Measurements from ENCODE around the gene DEPDC5. TPM values are rescaled to one million over a fixed set of nuclear protein-coding genes. Genes with fewer than 3 reads are reported as not detected.

Gene DEPDC5
- total RNA-seq, 1 experiment from 2014 or later, result 40.2 TPM

- DNase-seq, result no peak
- Histone ChIP-seq H3K36me3 (ENCODE audit: insufficient read depth, low read length) (peaks cover 7% of the 10 kb centered on the region; the same call in 1 of the 2 replicates), H3K79me2 (ENCODE audit: low read length) (peaks cover 73% of the 10 kb centered on the region)
Observed at GRCh38 chr22:31730344-31730711, 23.5 kb upstream of the DEPDC5 start.

DNA sequence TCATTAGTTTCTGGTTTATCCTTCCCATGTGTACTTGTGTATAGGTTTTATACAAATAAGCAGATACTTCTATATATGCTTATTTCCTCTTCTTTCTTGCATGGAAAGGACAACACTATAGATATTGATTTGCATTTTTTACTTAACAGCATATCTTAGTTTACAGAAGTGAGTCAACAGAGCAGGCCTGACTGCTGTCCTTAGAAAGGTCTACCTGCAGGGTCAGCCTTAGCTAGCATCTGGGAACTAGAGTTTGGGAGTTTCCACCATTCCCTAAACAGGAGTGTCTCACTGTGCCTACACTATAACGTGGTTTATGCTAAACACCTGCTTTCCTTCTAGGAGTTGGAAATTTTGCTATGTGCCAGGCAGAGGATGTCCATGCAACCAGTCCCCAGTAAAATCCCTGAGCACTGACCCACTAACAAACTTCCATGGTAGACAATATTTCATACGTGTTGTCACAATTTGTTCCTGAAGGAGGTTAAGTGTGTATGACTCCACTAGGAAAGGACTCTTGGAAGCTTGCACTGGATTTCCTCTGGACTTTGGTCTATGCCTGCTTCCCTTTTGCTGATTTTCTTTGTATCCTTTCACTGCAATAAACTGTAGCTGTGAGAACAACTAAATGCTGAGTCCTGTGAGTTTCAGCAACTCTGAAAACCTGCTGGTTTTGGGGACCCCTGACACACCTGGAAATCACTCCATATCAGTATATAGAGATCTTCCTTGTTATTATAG, 21.6 kb upstream of the DEPDC5 start:
- no peak for DNase-seq
- Histone ChIP-seq H3K9ac (ENCODE audit: low read length) (no peak overlapping the region), H3K27ac (ENCODE audit: low read length) (no peak overlapping the region), H3K36me3 (ENCODE audit: insufficient read depth, low read length) (peaks cover 7% of the 10 kb centered on the region; the same call in 1 of the 2 replicates), H3K4me2 (ENCODE audit: low read depth, low read length, poor library complexity, severe bottlenecking) (no peak overlapping the region), H3K9me2 (replicated peaks; ENCODE audit: insufficient read depth, low read length) (no peaks in the 10 kb centered on the region), H3K4me1 (ENCODE audit: low read length) (no peaks in the 10 kb centered on the region), H4K20me1 (ENCODE audit: insufficient read depth, low read depth, low read length) (no peaks in the 10 kb centered on the region; the same call in 1 of the 2 replicates), H2AFZ (ENCODE audit: low read length) (no peak overlapping the region), H3K9me3 (ENCODE audit: low read length) (no peaks in the 10 kb centered on the region), H3K27me3 (ENCODE audit: low read length) (no peaks in the 10 kb centered on the region), H3K79me2 (ENCODE audit: low read length) (peaks cover 79% of the 10 kb centered on the region), H3K4me3 (ENCODE audit: low read length) (no peak overlapping the region)

More at GRCh38 chr22:31730344-31730711, 23.5 kb upstream of the DEPDC5 start:
- H4K20me1 ChIP-seq (ENCODE audit: insufficient read depth, low read depth, low read length), result no peaks in the 10 kb centered on the region
- no peak overlapping the region for H3K27ac ChIP-seq (ENCODE audit: low read length)
- no peak overlapping the region for H3K4me3 ChIP-seq (ENCODE audit: low read length)
- H3K4me2 ChIP-seq (ENCODE audit: low read depth, low read length, poor library complexity, severe bottlenecking), result no peak overlapping the region
- H3K4me1 ChIP-seq (ENCODE audit: low read length), result no peaks in the 10 kb centered on the region
- no peak overlapping the region for H3K9ac ChIP-seq (ENCODE audit: low read length)
- H3K27me3 ChIP-seq (ENCODE audit: low read length), result no peaks in the 10 kb centered on the region
- H3K9me3 ChIP-seq (ENCODE audit: low read length), result no peaks in the 10 kb centered on the region
- H2AFZ ChIP-seq (ENCODE audit: low read length), result no peak overlapping the region
- no peaks in the 10 kb centered on the region for H3K9me2 ChIP-seq (replicated peaks; ENCODE audit: insufficient read depth, low read length)

DNA sequence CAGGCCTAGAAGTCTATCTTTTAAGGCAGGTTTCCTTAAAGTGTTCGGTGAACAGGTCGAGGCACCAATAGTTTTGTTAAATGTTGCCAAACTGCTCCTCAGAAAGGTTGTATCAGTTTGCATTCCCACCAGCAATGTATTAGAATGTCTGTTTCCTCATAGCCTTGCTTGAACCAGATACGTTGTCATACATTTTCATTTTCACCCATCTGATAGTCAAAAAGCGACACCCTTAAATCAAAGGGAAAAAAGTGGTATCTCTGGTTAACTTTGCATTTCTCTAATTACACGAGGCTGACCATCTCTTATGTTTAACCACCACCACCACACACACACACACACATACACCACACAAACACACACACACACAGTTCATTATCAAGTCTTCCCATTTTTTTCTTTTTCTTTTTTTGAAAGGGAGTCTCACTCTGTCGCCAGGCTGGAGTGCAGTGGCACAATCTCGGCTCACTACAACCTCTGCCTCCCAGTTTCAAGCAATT, 20.2 kb upstream of the DEPDC5 start:
- no peaks in the 10 kb centered on the region; the same call in 1 of the 2 replicates for H4K20me1 ChIP-seq (ENCODE audit: insufficient read depth, low read depth, low read length)
- H2AFZ ChIP-seq (ENCODE audit: low read length), result no peak overlapping the region

GRCh38 chr22:31734512-31734911, 19.3 kb upstream of the DEPDC5 start:
- Histone ChIP-seq H3K79me2 (ENCODE audit: low read length) (peaks cover 87% of the 10 kb centered on the region), H3K9me2 (replicated peaks; ENCODE audit: insufficient read depth, low read length) (no peaks in the 10 kb centered on the region), H3K4me2 (ENCODE audit: low read depth, low read length, poor library complexity, severe bottlenecking) (no peak overlapping the region), H3K4me3 (ENCODE audit: low read length) (no peak overlapping the region), H3K27me3 (ENCODE audit: low read length) (no peaks in the 10 kb centered on the region), H4K20me1 (ENCODE audit: insufficient read depth, low read depth, low read length) (no peaks in the 10 kb centered on the region; the same call in 1 of the 2 replicates), H3K4me1 (ENCODE audit: low read length) (no peaks in the 10 kb centered on the region), H2AFZ (ENCODE audit: low read length) (no peak overlapping the region), H3K9me3 (ENCODE audit: low read length) (no peaks in the 10 kb centered on the region), H3K9ac (ENCODE audit: low read length) (no peak overlapping the region), H3K27ac (ENCODE audit: low read length) (no peak overlapping the region), H3K36me3 (ENCODE audit: insufficient read depth, low read length) (peaks cover 17% of the 10 kb centered on the region; the same call in 1 of the 2 replicates)
- no peak for DNase-seq

More for the DNA sequence above, 20.2 kb upstream of the DEPDC5 start:
- Histone ChIP-seq H3K27ac (ENCODE audit: low read length) (no peak overlapping the region), H3K4me1 (ENCODE audit: low read length) (no peaks in the 10 kb centered on the region), H3K9me2 (replicated peaks; ENCODE audit: insufficient read depth, low read length) (no peaks in the 10 kb centered on the region), H3K79me2 (ENCODE audit: low read length) (peaks cover 86% of the 10 kb centered on the region), H3K36me3 (ENCODE audit: insufficient read depth, low read length) (peaks cover 10% of the 10 kb centered on the region; the same call in 1 of the 2 replicates), H3K4me2 (ENCODE audit: low read depth, low read length, poor library complexity, severe bottlenecking) (no peak overlapping the region), H3K4me3 (ENCODE audit: low read length) (no peak overlapping the region), H3K9me3 (ENCODE audit: low read length) (no peaks in the 10 kb centered on the region), H3K27me3 (ENCODE audit: low read length) (no peaks in the 10 kb centered on the region), H3K9ac (ENCODE audit: low read length) (no peak overlapping the region)
- no peak for DNase-seq

GRCh38 chr22:31736458-31736857, 17.4 kb upstream of the DEPDC5 start:
- Histone ChIP-seq H3K36me3 (ENCODE audit: insufficient read depth, low read length) (peaks cover 18% of the 10 kb centered on the region; the same call in 1 of the 2 replicates), H3K27ac (ENCODE audit: low read length) (no peak overlapping the region), H3K9me3 (ENCODE audit: low read length) (no peaks in the 10 kb centered on the region), H4K20me1 (ENCODE audit: insufficient read depth, low read depth, low read length) (no peaks in the 10 kb centered on the region; the same call in 1 of the 2 replicates), H3K4me2 (ENCODE audit: low read depth, low read length, poor library complexity, severe bottlenecking) (no peak overlapping the region), H3K9ac (ENCODE audit: low read length) (no peak overlapping the region), H3K4me1 (ENCODE audit: low read length) (no peaks in the 10 kb centered on the region), H3K9me2 (replicated peaks; ENCODE audit: insufficient read depth, low read length) (no peaks in the 10 kb centered on the region), H3K27me3 (ENCODE audit: low read length) (no peaks in the 10 kb centered on the region), H3K79me2 (ENCODE audit: low read length) (peaks cover 86% of the 10 kb centered on the region), H3K4me3 (ENCODE audit: low read length) (no peak overlapping the region), H2AFZ (ENCODE audit: low read length) (no peak overlapping the region)
- no peak for DNase-seq

GRCh38 chr22:31737932-31738331, 15.9 kb upstream of the DEPDC5 start:
- no peak overlapping the region for H3K4me2 ChIP-seq (ENCODE audit: low read depth, low read length, poor library complexity, severe bottlenecking)
- H3K4me1 ChIP-seq (ENCODE audit: low read length), result no peaks in the 10 kb centered on the region
- H3K27ac ChIP-seq (ENCODE audit: low read length), result no peak overlapping the region
- no peaks in the 10 kb centered on the region for H3K9me2 ChIP-seq (replicated peaks; ENCODE audit: insufficient read depth, low read length)
- H3K9ac ChIP-seq (ENCODE audit: low read length), result no peak overlapping the region
- no peaks in the 10 kb centered on the region for H3K27me3 ChIP-seq (ENCODE audit: low read length)
- no peak for DNase-seq
- peaks cover 18% of the 10 kb centered on the region; the same call in 1 of the 2 replicates for H3K36me3 ChIP-seq (ENCODE audit: insufficient read depth, low read length)
- no peaks in the 10 kb centered on the region for H3K9me3 ChIP-seq (ENCODE audit: low read length)
- H4K20me1 ChIP-seq (ENCODE audit: insufficient read depth, low read depth, low read length), result no peaks in the 10 kb centered on the region; the same call in 1 of the 2 replicates
- no peak overlapping the region for H3K4me3 ChIP-seq (ENCODE audit: low read length)
- peaks cover 86% of the 10 kb centered on the region for H3K79me2 ChIP-seq (ENCODE audit: low read length)
- no peak overlapping the region for H2AFZ ChIP-seq (ENCODE audit: low read length)

DNA sequence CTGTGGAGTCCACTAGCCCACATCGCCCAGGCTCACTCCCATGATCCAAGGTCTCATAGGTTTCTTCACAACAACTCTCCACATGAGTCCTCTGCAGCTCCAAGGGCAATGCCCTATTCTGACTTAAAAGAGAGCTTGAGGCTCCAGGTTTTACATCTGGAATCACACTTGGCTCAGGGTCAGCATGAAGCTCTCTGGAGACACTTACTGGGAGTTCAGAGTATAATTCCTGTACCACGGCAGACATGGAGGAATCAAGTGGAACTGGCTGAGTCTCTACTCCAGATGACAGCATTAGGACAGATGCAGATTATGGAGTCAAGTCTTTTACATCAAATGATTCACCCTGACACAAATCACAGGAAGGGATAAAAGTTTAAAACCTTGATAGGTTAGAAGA, 15.3 kb upstream of the DEPDC5 start:
- peaks cover 18% of the 10 kb centered on the region; the same call in 1 of the 2 replicates for H3K36me3 ChIP-seq (ENCODE audit: insufficient read depth, low read length)
- no peaks in the 10 kb centered on the region; the same call in 1 of the 2 replicates for H4K20me1 ChIP-seq (ENCODE audit: insufficient read depth, low read depth, low read length)
- no peak overlapping the region for H3K4me2 ChIP-seq (ENCODE audit: low read depth, low read length, poor library complexity, severe bottlenecking)
- no peak overlapping the region for H2AFZ ChIP-seq (ENCODE audit: low read length)
- no peak overlapping the region for H3K9ac ChIP-seq (ENCODE audit: low read length)
- no peaks in the 10 kb centered on the region for H3K9me3 ChIP-seq (ENCODE audit: low read length)
- H3K79me2 ChIP-seq (ENCODE audit: low read length), result peaks cover 88% of the 10 kb centered on the region
- no peak overlapping the region for H3K4me3 ChIP-seq (ENCODE audit: low read length)
- no peak for DNase-seq
- H3K4me1 ChIP-seq (ENCODE audit: low read length), result no peaks in the 10 kb centered on the region
- H3K27ac ChIP-seq (ENCODE audit: low read length), result no peak overlapping the region
- no peaks in the 10 kb centered on the region for H3K27me3 ChIP-seq (ENCODE audit: low read length)
- H3K9me2 ChIP-seq (replicated peaks; ENCODE audit: insufficient read depth, low read length), result no peaks in the 10 kb centered on the region

DNA sequence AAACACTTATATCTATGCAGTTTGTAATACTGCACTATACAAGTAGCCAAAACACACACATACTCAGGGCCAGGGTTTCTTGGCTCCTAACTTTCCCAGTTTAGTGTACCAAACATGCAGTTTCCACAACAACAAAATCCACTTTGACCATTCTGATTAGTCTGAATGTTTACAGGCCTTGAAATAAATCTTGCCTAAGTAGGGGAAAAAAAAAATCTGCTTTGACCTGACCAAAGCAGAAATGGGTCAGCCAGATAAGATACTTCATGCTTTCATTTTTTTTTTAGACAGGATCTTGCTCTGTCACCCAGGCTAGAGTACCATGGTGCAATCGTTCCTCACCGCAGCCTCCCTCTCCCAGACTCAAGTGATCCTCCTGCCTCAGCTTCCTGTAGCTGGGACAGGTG, 14.0 kb upstream of the DEPDC5 start:
- Histone ChIP-seq H2AFZ (ENCODE audit: low read length) (no peak overlapping the region), H3K79me2 (ENCODE audit: low read length) (peaks cover 88% of the 10 kb centered on the region), H3K36me3 (ENCODE audit: insufficient read depth, low read length) (peaks cover 19% of the 10 kb centered on the region; the same call in 1 of the 2 replicates), H3K4me1 (ENCODE audit: low read length) (no peaks in the 10 kb centered on the region), H3K27ac (ENCODE audit: low read length) (no peak overlapping the region), H3K9ac (ENCODE audit: low read length) (no peak overlapping the region), H3K4me3 (ENCODE audit: low read length) (no peak overlapping the region), H4K20me1 (ENCODE audit: insufficient read depth, low read depth, low read length) (no peaks in the 10 kb centered on the region; the same call in 1 of the 2 replicates), H3K9me3 (ENCODE audit: low read length) (no peaks in the 10 kb centered on the region), H3K9me2 (replicated peaks; ENCODE audit: insufficient read depth, low read length) (no peaks in the 10 kb centered on the region), H3K4me2 (ENCODE audit: low read depth, low read length, poor library complexity, severe bottlenecking) (no peak overlapping the region), H3K27me3 (ENCODE audit: low read length) (no peaks in the 10 kb centered on the region)
- DNase-seq, result no peak
